ENCODE data around the gene FGD5. TPM values are rescaled to one million over a fixed set of nuclear protein-coding genes. Genes with fewer than 3 reads are reported as not detected.

The FGD5 gene
- total RNA-seq, 4 donors from 2014 or later: 9.1 to 75.0 (median 16.1) TPM

DNA sequence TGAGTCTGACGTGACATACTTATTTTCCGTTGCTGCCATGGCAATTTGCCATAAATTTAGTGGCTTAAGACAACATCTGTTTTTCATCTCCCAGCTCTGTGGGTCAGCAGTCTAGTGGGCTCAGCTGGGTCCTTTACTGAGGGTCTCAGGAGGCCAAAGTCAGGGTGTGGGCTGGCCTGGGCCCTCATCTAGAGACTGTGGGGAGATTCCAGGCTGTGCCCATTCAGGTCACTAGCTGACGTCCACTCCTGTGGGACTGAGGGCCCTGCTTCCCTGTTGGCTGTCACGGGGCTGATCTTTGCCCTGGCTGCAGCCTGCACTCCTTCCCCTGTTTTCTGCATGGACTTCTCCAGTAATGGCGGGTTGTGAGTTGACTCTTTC is 19.1 kb downstream of the FGD5 start:
- no peak for DNase-seq (ENCODE audit: low spot score)
- TF ChIP-seq CTCF (IDR thresholded peaks at IDR 0.05): no peak
- ATAC-seq (ENCODE audit: low FRiP score): no peak

DNA sequence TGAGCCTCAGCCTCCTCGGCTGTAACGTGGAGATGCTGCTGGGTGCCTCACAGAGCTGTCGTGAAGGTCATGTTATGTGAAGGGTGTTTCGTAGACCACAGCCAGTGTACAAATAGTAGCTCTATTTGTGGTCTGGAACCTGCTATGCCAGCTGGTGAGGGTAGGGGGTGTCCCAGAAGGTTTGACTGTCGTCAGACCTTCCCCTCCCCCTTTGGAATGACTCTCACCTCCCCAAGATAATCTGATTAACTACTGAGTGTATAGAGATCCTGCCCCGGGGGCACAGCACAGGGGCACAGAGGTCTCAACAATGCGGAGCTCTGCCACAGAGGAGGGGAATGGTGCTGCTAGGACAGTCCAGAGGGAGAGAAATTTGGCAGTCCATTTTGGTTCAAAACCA is 20.5 kb downstream of the FGD5 start:
- ATAC-seq (ENCODE audit: low FRiP score): no peak
- TF ChIP-seq CTCF (IDR thresholded peaks at IDR 0.05): no peak
- no peak for DNase-seq (ENCODE audit: low spot score)

DNA sequence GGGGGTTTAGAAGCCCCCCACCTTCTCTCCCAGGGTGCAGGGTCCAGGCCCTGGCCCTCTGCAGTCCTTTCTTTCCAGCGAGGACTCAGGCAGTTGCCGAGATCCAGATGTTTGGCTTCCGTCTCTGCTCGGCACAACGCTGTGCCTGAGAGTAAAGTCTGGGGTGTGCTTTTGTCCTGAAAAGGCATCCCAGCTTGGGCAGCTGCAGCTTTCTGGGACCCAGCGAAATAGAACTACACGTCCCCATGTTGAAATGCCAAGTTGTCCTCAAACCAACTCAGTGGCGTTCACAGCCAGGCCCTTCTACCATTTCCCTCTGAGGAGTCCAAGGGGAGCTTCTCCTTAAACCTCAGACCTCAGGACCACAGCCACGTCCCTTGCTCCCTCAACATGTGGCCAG is 23.1 kb downstream of the FGD5 start:
- no peak for ATAC-seq (ENCODE audit: low FRiP score)
- DNase-seq (ENCODE audit: low spot score): no peak
- no peak for TF ChIP-seq CTCF (IDR thresholded peaks at IDR 0.05)

DNA sequence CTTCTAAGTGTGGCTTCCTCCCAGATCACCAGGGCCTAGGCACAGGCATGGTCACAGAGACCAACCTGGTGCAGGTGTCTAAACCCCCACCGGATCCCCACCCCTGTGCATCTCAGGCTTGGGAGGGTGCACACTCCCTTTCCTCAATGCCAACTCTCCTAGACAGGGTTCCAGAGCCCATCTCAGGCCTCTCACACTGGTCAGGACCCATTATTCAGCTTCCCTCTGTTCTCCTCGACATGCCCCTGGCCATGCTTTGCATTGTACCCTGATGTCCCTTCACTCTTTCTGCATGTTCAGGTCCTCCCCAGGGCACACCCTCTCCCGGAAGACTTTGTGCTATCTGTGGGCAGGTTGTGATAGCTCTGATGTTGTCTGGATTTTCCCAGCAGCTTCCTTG is 23.5 kb downstream of the FGD5 start:
- no peak for ATAC-seq (ENCODE audit: low FRiP score)
- no peak for DNase-seq (ENCODE audit: low spot score)
- no peak for TF ChIP-seq CTCF (IDR thresholded peaks at IDR 0.05)

- no peak for TF ChIP-seq CTCF (IDR thresholded peaks at IDR 0.05)
- DNase-seq (ENCODE audit: low spot score) (no peak), ATAC-seq (ENCODE audit: low FRiP score) (no peak)
These were observed 24.6 kb downstream of the FGD5 start for GRCh38 chr3:14843321-14843720.

GRCh38 chr3:14844386-14845170 is 25.8 kb downstream of the FGD5 start:
- no peak for DNase-seq (ENCODE audit: low spot score)
- TF ChIP-seq CTCF (IDR thresholded peaks at IDR 0.05): no peak
- ATAC-seq (ENCODE audit: low FRiP score): no peak

DNA sequence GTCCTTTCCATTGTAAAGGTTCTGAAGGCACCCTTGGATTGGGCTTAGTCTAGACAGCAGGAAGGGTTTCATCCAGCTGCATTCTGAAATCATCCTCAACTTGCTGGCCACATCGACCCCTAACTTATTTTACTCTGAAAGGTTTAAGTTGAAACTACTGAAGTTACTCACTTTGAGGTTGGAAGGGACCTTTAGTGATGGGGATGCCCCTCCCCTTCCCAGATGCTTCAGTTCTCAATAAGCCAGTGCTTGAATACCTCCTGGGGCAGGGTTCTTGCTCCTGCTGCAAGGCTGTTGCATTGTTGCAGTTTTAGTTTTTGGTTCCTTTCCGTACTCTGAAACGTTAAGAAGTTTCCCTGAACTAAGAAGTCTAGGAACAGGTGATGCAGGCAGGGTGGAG is 26.4 kb downstream of the FGD5 start:
- no peak for ATAC-seq (ENCODE audit: low FRiP score)
- no peak for DNase-seq (ENCODE audit: low spot score)
- no peak for TF ChIP-seq CTCF (IDR thresholded peaks at IDR 0.05)
